ENCODE data around the gene D2HGDH. TPM values are rescaled to one million over a fixed set of nuclear protein-coding genes. Genes with fewer than 3 reads are reported as not detected.

Gene D2HGDH
- total RNA-seq, 4 donors from 2014 or later, result 12.5 to 21.8 (median 13.3) TPM

DNA sequence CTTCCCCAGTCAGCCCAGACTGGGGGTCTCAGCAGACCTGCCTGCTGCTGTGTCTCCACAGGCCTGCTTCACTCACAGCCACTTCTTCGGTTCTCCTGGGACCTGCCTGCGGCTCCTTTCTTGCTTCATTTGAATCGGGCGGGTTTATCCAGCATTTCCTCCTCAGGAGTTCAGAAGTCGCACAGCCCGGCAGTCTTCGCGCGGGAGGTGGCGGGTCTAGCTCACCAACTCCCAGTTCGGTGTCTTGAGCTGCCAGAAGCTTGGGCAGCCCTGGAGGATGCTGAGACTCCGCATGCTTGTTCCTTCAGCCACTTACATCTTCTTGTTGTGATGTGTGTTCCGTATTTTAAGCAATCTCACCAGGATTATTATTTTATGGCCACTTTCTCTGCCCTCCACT, 10.8 kb downstream of the D2HGDH start:
- Histone ChIP-seq H3K9me3 (peaks cover 0 to 12% (median 0%) of the 10 kb centered on the region in 3 donors), H3K4me3 (no peak overlapping the region), H3K4me1 (peaks cover 0 to 9% (median 0%) of the 10 kb centered on the region in 3 donors), H3K36me3 (peaks cover 0 to 91% of the 10 kb centered on the region in 2 donors), H3K27me3 (no peaks in the 10 kb centered on the region), H3K27ac (no peak overlapping the region)
- WGBS, 2 donors (ENCODE audit: low coverage in 1 of 2), result 96% methylated on average over 4 to 11 of the region's 13 CpGs
- no peak for ATAC-seq
- TF ChIP-seq EP300 (IDR thresholded peaks at IDR 0.05) (no peak), POLR2AphosphoS5 (IDR thresholded peaks at IDR 0.05) (no peak), POLR2A (IDR thresholded peaks at IDR 0.05) (no peak)
- TF ChIP-seq, protein P1, sequence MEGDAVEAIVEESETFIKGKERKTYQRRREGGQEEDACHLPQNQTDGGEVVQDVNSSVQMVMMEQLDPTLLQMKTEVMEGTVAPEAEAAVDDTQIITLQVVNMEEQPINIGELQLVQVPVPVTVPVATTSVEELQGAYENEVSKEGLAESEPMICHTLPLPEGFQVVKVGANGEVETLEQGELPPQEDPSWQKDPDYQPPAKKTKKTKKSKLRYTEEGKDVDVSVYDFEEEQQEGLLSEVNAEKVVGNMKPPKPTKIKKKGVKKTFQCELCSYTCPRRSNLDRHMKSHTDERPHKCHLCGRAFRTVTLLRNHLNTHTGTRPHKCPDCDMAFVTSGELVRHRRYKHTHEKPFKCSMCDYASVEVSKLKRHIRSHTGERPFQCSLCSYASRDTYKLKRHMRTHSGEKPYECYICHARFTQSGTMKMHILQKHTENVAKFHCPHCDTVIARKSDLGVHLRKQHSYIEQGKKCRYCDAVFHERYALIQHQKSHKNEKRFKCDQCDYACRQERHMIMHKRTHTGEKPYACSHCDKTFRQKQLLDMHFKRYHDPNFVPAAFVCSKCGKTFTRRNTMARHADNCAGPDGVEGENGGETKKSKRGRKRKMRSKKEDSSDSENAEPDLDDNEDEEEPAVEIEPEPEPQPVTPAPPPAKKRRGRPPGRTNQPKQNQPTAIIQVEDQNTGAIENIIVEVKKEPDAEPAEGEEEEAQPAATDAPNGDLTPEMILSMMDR (IDR thresholded peaks at IDR 0.05), result no peak

DNA sequence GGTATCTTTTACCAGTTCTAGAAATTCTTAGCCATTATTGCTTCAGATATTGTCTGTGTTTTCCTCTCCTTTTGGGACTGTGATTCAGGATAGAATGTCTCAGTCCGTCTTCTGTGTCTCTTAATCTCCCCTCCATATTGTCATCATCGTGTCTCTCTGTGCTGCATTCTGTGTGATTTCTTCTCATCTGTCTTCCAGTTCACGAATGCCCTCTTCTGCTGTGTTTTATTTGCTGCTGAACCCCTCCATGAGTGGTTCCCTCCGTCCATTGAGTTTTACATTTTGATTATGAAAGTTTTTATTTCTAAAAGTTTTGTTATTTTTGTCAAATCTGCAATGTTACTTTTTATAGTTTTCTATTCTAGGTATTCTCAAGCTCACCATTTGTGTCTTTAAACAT, 11.7 kb downstream of the D2HGDH start:
- TF ChIP-seq POLR2A (IDR thresholded peaks at IDR 0.05) (no peak), EP300 (IDR thresholded peaks at IDR 0.05) (no peak), POLR2AphosphoS5 (IDR thresholded peaks at IDR 0.05) (no peak)
- TF ChIP-seq, protein P1 (IDR thresholded peaks at IDR 0.05), result no peak
- Histone ChIP-seq H3K9me3 (peaks cover 0 to 12% (median 0%) of the 10 kb centered on the region in 3 donors), H3K36me3 (peaks cover 0 to 94% of the 10 kb centered on the region in 2 donors), H3K4me1 (peaks cover 0 to 1% (median 0%) of the 10 kb centered on the region in 3 donors), H3K27me3 (no peaks in the 10 kb centered on the region), H3K4me3 (no peak overlapping the region), H3K27ac (no peak overlapping the region)
- WGBS, 2 donors (ENCODE audit: low coverage in 1 of 2), result 83 to 96% methylated on average over 1 to 4 of the region's 4 CpGs
- ATAC-seq, result no peak

DNA sequence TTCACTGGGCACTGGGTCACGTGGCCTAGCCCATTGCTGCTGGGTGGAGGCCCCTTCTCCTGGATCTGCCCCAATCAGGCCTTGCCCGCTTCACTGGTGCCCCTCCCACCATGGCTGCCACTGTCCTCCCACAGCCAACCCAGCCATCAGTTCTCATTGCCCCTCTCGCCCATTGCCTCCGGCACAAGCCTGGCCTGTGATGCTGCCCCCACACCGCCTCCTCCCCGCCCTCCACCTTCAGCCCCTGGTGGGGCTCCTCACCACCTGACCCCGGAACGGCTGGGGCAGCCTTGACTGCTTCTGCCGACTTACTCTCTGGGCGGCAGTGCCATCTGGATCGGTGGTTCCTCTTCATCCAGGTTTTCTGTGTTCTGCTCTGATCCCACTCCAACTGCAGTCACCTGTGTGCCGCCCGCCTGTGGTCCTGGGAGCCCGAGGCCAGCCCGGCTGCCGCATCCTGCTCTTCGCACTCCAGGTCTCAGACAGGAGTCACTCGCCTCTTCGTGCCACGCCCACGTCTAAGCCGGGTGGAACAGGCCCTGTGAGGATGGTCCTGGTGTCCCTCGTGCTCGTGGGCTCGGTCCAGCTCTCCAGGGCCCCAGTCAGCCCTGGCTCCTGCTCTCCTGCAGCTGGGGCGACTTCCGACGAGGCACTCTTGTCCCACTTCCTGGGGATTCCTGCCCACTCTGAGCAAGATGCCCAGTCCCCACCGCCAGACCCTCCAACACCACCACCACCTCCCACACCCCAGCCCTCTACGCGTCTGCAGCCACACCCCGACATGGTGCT, 14.2 kb downstream of the D2HGDH start:
- H3K4me1 ChIP-seq, result no peaks in the 10 kb centered on the region
- 91 to 96% methylated on average over 7 to 22 of the region's 32 CpGs for WGBS, 2 donors (ENCODE audit: low coverage in 1 of 2)
- H3K27me3 ChIP-seq, result no peaks in the 10 kb centered on the region
- H3K4me3 ChIP-seq, result no peak overlapping the region
- peaks cover 0 to 12% (median 0%) of the 10 kb centered on the region in 3 donors for H3K9me3 ChIP-seq
- peaks cover 0 to 98% of the 10 kb centered on the region in 2 donors for H3K36me3 ChIP-seq
- ATAC-seq, result no peak
- no peak for TF ChIP-seq POLR2A (IDR thresholded peaks at IDR 0.05)
- TF ChIP-seq, protein P1 (IDR thresholded peaks at IDR 0.05), result no peak
- no peak for TF ChIP-seq POLR2AphosphoS5 (IDR thresholded peaks at IDR 0.05)
- TF ChIP-seq EP300 (IDR thresholded peaks at IDR 0.05), result no peak
- H3K27ac ChIP-seq, result no peak overlapping the region

DNA sequence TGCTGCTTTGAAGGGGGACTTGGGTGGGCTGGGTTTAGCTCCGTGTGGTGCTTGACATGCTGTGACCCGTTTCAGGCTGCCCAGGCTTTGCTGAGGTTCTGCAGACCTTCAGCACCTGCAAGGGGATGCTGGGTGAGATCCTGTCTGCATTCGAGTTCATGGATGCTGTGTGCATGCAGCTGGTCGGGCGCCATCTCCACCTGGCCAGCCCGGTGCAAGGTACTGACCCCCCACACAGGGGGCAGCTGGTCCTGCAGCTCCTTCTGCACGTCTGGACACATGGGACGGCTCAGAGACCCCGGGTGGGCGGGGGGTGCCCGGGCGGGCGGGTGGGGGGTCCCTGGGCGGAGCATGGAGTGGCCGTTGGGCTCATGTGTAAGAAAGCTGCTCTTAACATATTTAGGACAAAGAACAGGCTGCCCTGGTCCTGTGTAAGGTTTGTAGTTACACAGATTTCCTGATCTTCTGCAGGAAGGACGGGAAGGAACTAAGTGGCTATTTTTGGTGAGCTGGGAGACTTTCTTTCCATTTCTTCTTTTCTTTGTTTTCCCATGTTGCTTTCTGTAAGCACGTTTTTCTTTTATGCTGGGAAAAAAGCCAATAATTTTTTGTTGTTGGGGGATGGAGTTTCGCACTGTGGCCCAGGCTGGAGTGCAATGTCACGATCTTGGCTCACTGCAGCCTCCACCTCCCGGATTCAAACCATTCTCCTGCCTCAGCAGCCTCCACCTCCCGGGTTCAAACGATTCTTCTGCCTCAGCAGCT, 15.8 kb downstream of the D2HGDH start:
- WGBS, 2 donors (ENCODE audit: low coverage in 1 of 2), result 58 to 71% methylated on average over 4 to 8 of the region's 22 CpGs
- no peak for ATAC-seq
- no peak overlapping the region for H3K27ac ChIP-seq

More for the DNA sequence above, 15.8 kb downstream of the D2HGDH start:
- no peak overlapping the region for H3K4me3 ChIP-seq
- no peak for TF ChIP-seq POLR2AphosphoS5 (IDR thresholded peaks at IDR 0.05)
- TF ChIP-seq, protein P1 (IDR thresholded peaks at IDR 0.05), result no peak
- no peak for TF ChIP-seq POLR2A (IDR thresholded peaks at IDR 0.05)
- no peak for TF ChIP-seq EP300 (IDR thresholded peaks at IDR 0.05)
- H3K9me3 ChIP-seq, result peaks cover 0 to 10% (median 0%) of the 10 kb centered on the region in 3 donors
- no peaks in the 10 kb centered on the region for H3K27me3 ChIP-seq
- no peaks in the 10 kb centered on the region for H3K4me1 ChIP-seq
- H3K36me3 ChIP-seq, result peaks cover 0 to 98% of the 10 kb centered on the region in 2 donors
